ENCODE results near the gene STON2.

Gene STON2

GRCh38 chr14:81301371-81301770 is 98.8 kb downstream of the STON2 start:
- DNase-seq = no peak

GRCh38 chr14:81298911-81299310 is 101.2 kb downstream of the STON2 start:
- no peak for DNase-seq

- DNase-seq = no peak
Measured at GRCh38 chr14:81298122-81298521, 102.0 kb downstream of the STON2 start.

GRCh38 chr14:81295958-81296923 is 103.9 kb downstream of the STON2 start:
- no peak for DNase-seq

- DNase-seq = no peak
Measured at GRCh38 chr14:81289516-81289915, 110.6 kb downstream of the STON2 start.

- no peak for DNase-seq
Measured at GRCh38 chr14:81286574-81287370, 113.4 kb downstream of the STON2 start.

GRCh38 chr14:81285245-81285644 is 114.9 kb downstream of the STON2 start:
- no peak for DNase-seq

- DNase-seq = no peak
Measured at GRCh38 chr14:81281332-81281731, 118.8 kb downstream of the STON2 start.

GRCh38 chr14:81280136-81280791 is 119.9 kb downstream of the STON2 start:
- DNase-seq = no peak

GRCh38 chr14:81277096-81277495 is 123.0 kb downstream of the STON2 start:
- no peak for DNase-seq

- DNase-seq = no peak
Measured at GRCh38 chr14:81276073-81277069, 123.8 kb downstream of the STON2 start.

GRCh38 chr14:81275305-81276072 is 124.6 kb downstream of the STON2 start:
- no peak for DNase-seq

- DNase-seq = no peak
Measured at GRCh38 chr14:81273961-81274575, 126.1 kb downstream of the STON2 start.

GRCh38 chr14:81273521-81273920 is 126.6 kb downstream of the STON2 start:
- no peak for DNase-seq

GRCh38 chr14:81272317-81272716 is 127.8 kb downstream of the STON2 start:
- DNase-seq = no peak

- DNase-seq = no peak
Measured at GRCh38 chr14:81269979-81270375, 130.1 kb downstream of the STON2 start.

GRCh38 chr14:81269100-81269978 is 130.8 kb downstream of the STON2 start:
- DNase-seq = no peak

GRCh38 chr14:81268016-81268416 is 132.1 kb downstream of the STON2 start:
- no peak for DNase-seq

GRCh38 chr14:81265636-81266169 is 134.4 kb downstream of the STON2 start:
- DNase-seq = no peak

Measured in femur (tissue), 1 donor.